Left forelimb (tissue), 1 donor: Measurements from ENCODE around the gene RNF130.

Experiments used
- DNase-seq: peaks from one replicate; pipeline ENCODE4 v3.0.0-alpha.2; 2018; ENCODE audit warnings: low spot score

RNF130 gene

GRCh38 chr5:180071531-180072255 is at the start of gene RNF130:
Gene RNF130 (minus strand): TSS chr5:180071759. CDS start chr5:180071702, 57 bp downstream.
- DNase-seq = peak; percentile 96

GRCh38 chr5:180120237-180121101 is 48.9 kb upstream of the RNF130 start:
- DNase-seq = peak; percentile 55

GRCh38 chr5:180119903-180120236 is 48.3 kb upstream of the RNF130 start:
- peak; percentile 52 for DNase-seq

GRCh38 chr5:180119031-180119902 is 47.7 kb upstream of the RNF130 start:
- peak; percentile 48 for DNase-seq

- DNase-seq = peak; percentile 47
These were observed 46.8 kb upstream of the RNF130 start for GRCh38 chr5:180118391-180118791.

- peak; percentile 62 for DNase-seq
These were observed 45.6 kb upstream of the RNF130 start for GRCh38 chr5:180117000-180117725.

- DNase-seq = peak; percentile 61
These were observed 44.8 kb upstream of the RNF130 start for GRCh38 chr5:180116077-180116999.

- no peak for DNase-seq
These were observed 43.9 kb upstream of the RNF130 start for GRCh38 chr5:180115326-180116076.

- no peak for DNase-seq
These were observed 42.9 kb upstream of the RNF130 start for GRCh38 chr5:180114304-180115003.

GRCh38 chr5:180113660-180114303 is 42.2 kb upstream of the RNF130 start:
- DNase-seq = no peak

- peak; percentile 52 for DNase-seq
These were observed 40.8 kb upstream of the RNF130 start for GRCh38 chr5:180112181-180112861.

GRCh38 chr5:180111273-180112002 is 39.9 kb upstream of the RNF130 start:
- DNase-seq = no peak

- DNase-seq = no peak
These were observed 38.4 kb upstream of the RNF130 start for GRCh38 chr5:180109920-180110319.

- no peak for DNase-seq
These were observed 35.4 kb upstream of the RNF130 start for GRCh38 chr5:180107005-180107404.

- no peak for DNase-seq
These were observed 34.3 kb upstream of the RNF130 start for GRCh38 chr5:180105827-180106312.

GRCh38 chr5:180104168-180104530 is 32.6 kb upstream of the RNF130 start:
- no peak for DNase-seq

- DNase-seq = no peak
These were observed 32.1 kb upstream of the RNF130 start for GRCh38 chr5:180103487-180104167.
